Stimulated activated CD4-positive, alpha-beta T cell treated with anti-CD3 and anti-CD28 coated beads, TNF-alpha, amount 100 ng/mL, for 48 hours (primary cell): Measurements from ENCODE around the gene AKAP13.
"Not testable (repeated sequence)": the region's sequence is repeated elsewhere in the genome, so short reads cannot be mapped to it uniquely, and the experiment has no call there.

Experiments
- DNase-seq, 3 donors: peaks; one replicate each; pipeline ENCODE4 v3.0.0-alpha.2; 2020; ENCODE audit warnings: low read depth in 3 of 3

The AKAP13 gene, protein sequence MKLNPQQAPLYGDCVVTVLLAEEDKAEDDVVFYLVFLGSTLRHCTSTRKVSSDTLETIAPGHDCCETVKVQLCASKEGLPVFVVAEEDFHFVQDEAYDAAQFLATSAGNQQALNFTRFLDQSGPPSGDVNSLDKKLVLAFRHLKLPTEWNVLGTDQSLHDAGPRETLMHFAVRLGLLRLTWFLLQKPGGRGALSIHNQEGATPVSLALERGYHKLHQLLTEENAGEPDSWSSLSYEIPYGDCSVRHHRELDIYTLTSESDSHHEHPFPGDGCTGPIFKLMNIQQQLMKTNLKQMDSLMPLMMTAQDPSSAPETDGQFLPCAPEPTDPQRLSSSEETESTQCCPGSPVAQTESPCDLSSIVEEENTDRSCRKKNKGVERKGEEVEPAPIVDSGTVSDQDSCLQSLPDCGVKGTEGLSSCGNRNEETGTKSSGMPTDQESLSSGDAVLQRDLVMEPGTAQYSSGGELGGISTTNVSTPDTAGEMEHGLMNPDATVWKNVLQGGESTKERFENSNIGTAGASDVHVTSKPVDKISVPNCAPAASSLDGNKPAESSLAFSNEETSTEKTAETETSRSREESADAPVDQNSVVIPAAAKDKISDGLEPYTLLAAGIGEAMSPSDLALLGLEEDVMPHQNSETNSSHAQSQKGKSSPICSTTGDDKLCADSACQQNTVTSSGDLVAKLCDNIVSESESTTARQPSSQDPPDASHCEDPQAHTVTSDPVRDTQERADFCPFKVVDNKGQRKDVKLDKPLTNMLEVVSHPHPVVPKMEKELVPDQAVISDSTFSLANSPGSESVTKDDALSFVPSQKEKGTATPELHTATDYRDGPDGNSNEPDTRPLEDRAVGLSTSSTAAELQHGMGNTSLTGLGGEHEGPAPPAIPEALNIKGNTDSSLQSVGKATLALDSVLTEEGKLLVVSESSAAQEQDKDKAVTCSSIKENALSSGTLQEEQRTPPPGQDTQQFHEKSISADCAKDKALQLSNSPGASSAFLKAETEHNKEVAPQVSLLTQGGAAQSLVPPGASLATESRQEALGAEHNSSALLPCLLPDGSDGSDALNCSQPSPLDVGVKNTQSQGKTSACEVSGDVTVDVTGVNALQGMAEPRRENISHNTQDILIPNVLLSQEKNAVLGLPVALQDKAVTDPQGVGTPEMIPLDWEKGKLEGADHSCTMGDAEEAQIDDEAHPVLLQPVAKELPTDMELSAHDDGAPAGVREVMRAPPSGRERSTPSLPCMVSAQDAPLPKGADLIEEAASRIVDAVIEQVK (N-terminal part only)

DNA sequence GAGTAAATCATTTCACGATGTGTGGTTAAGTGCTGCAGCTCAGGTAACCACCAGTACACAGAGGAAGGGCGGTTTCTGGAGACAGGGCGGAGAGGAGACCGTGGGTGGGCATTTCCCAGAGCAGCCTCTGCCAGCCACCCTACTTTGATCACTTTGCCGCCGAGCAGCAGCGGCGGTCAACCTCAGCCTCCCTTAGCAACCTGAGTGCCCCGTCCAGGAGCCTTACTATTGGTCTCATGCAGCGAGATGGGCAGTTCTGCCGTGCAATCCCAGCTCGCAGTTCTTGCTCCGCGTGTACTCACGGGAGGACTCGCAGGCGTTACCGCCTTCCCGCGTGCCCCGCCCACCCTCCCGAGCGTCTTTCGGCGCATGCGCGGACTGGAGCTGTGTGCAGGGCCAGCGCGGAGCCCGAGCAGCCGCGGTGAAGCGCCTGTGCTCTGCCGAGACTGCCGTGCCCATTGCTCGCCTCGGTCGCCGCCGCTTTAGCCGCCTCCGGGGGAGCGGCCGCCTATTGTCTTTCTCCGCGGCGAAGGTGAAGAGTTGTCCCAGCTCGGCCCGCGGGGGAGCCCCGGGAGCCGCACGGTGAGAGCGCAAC, at the start of gene AKAP13:
Gene AKAP13, plus strand, starts transcription at position 387 of the 595 bp plus-strand sequence. CDS start 105,118 bp downstream, outside the sequence.
- peak; percentile 87 to 95 (median 88) for DNase-seq

DNA sequence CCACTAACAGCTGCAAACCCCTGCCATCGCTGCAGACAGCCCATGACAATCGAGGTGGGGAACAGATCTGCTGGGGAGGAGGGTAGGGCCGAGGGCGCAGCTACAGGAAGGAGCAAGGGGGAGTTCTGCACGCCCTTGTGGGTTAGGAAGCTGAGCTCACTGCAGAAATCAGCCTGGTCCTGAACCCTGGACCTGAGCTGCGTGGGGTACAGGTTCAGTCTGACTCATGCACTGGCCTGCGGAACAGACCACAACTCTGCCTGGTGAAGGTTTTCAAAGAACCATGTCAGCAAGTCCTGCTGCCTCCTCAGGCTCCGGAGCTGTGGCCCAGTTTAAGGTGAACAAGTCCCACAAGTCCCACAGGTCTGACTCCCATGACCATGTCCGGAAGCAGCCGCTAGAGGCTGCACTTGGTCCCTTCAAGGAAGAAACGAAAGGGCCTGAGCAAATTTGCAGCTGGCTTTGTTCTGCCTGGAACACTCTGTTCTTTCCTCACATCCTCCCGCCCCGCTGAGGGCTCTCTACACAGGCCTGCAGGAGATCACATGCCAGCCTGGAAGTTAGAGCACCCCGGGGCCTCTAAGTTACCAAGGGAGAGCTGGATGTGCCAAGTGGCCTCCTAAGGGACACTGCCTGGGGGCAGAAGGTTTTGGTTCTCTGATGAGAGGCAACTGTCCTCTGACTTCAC, 49.4 kb upstream of the AKAP13 start:
- DNase-seq: peak; percentile 48 to 65 (median 49)

DNA sequence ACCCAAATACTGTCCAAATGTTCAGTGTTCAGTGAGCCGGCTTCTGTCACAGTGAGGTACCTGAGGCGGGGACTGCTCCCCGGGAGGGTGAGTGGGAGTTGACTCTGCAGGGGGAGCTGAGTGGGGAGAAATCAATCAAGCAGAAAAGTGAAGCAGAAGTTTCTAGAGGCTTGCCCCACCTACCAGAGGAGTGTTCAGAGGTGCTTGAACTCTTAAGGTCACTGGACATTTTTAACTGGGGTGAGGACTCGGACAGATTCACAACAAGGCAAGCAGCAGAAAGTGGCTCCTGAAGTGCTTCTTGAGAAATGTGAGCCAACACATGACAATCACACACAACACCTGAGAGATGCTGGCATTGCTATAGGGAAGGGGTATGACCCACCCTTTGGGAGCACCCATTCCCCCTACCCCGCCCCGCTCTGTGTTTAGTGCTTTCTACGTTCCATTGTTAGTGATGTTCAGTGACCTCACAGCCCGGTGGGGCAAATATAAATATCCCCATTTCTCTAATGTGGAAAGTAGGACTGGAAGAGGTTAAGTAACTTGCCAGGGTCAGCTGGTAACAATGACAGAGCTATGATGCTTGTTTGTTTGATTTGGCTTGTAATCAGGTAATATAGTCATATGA, 48.6 kb upstream of the AKAP13 start:
- DNase-seq: no peak

DNA sequence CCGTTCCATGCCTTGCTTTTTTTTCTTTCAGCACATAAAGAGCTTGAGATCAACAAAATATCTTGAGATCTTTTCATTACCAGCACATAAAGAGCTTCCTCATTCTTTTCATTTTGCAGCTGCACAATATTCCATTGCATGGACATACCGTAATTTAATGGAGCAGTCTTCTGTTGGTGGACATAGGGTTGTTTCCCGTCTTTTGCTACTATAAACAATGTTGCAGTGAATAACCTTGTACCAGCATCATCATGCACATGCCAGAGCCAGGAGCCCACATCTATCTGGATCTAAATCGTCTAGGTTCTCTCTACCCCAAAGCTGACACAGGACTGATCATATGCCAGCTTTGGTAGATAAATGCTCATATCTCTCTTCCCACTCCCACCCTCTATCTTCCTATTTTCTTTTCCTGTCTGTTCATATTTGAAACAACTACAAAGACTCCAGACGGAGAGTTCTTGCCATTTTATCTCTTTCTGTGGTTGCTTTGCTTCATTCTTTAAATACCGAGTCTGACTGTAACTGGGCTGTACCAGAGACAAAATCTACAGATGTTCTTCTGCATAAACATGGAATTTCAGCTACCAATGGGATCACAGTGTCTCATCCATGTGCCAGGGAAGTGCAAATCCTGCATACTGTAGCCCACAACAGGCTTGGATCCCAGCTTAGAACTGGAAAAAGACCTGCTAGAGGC, 47.1 kb upstream of the AKAP13 start:
- DNase-seq: no peak

DNA sequence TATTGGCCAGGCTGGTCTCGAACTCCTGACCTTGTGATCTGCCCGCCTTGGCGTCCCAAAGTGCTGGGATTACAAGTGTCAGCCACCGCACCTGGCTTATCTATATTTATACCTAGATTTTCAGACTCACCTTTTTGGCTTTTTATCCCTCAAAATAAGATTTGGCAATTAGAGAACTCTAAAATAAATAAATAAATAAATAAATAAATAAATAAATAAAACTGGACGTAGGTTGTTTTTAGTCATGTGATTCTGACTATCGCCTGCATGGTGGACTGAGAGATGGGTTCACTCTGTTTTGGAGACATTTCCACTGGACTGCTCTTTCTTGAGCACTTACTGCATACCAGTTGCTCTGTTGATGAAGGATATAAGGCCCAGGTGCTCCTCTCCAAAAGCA, 46.2 kb upstream of the AKAP13 start:
- DNase-seq: no peak

DNA sequence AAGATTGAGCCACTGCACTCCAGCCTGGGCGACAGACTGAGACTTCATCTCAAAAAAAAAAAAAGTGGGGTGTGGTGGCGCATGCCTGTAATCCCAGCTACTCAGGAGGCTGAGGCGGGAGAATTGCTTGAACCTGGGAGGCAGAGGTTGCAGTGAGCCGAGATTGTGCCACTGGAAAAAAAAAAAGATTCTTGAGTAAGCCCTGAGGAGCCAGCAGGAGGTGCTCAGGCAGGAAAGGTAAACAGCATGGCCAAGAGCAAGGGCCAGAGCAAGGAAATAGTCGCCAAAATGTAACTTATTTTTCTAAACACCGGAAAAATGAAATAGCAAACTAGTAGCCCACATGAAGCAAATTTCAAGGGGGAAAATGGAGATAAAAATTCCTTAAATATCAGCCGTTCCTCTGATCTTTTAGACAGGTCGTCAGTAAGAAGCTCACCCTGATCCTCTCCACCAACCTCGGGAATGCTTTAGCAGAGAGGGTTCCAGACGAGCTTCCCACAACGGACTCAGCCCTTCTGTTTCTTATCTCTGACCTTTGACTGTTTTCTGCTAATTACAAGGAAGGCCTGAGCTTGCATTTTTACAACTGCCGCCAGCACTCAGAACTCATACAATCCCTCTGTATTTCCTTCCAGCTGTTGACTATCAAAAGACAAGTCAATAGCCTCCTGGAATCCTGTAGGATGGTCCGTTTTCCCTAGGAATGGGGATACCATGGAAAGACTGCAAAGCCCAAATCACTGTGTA, 45.0 kb upstream of the AKAP13 start:
- no peak for DNase-seq

DNA sequence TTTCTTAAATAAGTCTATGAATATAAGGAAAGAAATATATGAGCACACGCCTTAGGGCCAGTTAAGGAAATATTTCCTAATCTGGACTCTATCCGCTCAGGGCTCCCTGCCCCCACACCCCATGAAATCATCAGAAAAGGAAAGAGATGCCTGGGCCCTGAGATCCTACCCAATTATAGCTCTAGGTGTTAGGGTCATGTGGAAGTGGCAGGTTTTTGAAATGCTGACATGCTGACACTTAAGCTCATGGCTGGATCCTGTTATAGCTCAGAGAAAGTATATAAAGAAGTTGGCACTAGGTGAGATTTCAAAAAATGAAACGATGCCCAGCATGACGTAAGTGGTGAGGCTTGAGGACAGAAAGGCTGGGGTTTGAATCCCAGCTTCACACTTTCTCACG, 43.5 kb upstream of the AKAP13 start:
- DNase-seq: no peak

DNA sequence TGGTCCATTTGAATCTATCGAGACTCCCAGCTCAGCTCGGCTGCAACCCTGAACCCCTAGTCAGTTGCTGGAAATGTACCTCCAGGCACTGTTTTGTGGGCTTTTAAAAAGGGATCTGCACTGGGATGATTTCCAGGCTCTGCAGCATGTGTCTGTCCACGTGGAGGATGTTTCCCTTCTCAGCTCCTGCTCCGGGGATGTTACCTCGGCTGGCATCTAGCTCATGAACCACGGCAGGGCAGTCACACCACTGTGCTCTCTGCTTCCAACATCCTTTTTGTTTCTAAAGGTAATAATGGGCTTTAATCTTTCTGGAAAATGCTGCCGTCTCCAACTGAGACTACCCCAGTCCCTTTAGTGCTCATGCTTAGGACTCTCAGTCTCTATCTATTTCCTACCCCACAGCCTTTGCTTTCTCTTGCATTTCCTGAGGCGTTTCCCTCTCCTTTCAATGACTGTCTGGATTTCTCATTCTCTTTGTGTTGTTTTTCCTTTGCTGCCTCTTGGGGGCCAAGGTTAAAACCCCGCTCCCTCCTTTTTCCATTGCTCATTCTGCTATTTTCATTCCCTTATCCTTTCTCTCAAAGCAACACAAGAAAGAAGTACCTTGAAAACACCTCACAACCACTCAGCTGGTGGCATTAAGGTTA, 42.9 kb upstream of the AKAP13 start:
- DNase-seq: no peak

DNA sequence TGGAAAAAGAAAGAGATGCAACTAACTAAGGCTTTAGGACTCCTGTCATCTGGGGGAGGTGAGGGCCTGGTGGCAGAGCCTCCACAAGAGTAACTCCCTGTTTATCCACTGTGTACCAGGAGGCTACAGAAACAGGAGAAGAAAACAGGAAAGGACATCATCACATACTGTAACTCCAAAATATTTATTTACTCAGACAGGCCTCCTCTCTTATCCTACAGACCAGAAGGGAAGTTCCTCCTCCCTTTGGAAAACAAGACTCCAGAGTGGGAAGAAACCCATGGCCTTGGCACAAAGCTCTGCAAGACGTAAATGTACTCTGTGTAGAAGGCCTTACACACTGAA, 40.1 kb upstream of the AKAP13 start:
- no peak for DNase-seq

DNA sequence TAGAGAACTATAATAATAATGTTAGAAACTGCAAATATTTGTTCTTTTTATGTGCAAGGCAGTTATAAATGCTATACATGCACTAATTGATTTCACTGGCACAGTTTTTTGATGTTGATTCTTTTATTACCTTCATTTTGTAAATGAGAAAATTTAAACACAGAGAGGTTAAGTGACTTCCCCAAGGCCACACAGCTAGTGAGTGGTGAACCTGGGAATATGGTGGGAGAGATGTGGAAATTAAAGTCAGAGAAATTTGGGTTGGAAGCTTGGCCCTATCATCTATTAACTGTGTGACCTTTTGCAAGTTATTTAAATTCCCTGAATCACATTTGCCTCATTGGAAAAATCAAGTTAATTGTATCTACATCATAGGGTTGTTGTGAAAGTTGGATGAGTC, 39.6 kb upstream of the AKAP13 start:
- no peak for DNase-seq

DNA sequence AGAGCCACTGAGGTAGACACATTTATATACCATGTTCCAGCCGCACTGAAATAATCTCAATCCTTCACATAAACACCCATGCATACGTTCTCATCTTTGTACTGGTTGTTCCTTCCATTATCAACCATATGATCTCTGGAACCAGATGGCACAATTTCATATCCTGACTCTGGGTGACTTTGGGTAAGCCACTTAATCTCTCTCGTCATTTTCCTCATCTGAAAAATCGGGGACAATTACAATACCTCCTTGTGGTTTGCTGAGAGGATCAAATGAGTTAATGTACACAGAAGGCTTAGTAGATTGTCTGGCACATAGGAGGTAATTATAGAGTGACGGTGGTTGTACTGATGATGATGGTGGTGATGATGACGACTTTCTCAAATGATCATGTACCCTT, 38.2 kb upstream of the AKAP13 start:
- not testable (repeated sequence) for DNase-seq

DNA sequence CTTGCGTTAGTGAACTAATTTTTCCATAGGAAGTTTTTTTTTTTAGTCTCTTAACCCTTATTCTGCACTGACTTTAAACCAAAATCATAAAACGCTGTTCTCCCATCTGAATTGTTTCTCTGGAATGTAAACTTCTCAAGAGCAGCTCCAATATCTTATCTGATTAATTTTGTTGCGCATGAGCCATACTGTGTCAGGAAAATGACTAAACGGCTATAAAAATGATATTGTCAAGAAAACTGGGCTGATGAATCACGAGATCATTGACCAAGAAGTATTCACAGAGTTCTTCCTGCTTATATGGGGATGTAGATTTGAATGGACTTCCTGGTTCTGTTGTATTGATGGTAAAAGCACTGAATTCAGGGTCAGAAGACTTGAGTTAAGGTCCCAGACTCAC, 37.0 kb upstream of the AKAP13 start:
- not testable (repeated sequence) for DNase-seq

DNA sequence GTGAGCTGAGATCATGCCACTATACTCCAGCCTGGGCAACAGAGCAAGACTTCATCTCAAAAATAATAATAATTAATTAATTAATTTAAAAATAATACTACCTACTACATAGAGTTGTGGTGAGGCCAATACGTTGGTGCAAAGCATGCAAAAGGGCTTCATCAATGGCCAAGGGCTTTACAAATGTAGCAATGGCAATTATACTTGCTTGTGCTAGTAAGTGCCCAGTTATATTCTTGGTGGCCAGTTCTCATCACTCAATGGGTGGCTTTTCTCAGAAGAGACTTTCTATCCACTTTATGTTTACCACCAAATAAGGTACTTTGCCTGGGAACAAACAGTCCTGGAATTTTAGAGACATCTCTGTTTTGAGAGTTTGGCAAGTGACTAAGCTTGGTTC, 36.2 kb upstream of the AKAP13 start:
- DNase-seq: not testable (repeated sequence)

DNA sequence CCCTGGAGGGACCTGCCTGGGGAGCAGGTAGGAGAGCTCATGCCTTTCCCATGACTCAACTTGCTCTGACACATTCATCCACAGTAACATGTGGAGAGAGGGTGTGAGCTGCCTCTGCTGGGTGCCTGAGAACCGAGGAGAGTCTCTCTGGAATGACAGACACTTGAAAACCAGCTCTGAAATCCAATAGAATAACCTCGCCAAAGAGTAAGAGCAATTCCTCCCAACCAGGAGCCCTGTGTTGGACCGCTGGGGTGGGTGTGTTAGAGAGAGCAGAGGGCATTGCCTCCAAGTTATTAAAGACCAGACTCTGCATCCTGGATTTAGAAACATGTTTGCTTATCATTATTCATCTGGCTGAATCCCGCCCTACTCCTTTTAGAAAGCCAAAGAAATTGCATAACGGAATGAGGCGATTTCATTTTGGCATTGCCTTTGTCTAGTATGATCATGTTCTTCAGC, 35.7 kb upstream of the AKAP13 start:
- DNase-seq: not testable (repeated sequence)

DNA sequence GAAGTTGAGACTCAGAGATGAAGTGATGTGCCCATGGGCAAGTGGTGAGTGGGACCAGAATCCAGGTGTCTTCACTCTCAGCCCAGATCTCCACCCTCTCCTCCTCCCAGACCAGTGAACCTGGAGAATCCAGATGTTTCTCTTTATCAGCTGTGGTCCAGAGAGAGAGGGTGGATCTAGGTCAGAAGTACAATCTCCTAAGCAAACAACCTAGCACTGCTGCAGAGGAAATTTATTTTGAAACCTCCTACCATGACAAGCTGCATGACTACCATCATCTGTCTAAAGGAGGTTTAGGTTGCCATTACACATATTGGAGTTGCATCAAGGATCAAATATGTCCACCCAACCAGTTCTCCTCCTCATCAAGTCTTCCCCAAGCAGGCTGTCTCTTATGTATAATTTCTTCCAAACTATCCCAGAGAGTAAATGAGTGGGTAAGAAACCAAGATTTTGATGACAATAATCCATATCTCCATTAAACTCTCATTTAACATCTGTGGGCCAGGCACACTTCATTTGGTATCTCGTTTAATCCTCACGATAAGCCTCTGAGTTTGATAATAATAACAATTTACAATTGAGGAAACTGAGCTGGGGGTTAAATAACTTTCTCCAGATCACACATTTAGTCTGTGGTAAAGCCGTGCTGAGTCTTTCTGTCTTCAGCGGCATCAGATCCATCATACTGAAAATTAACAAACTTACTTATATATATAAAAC, 35.0 kb upstream of the AKAP13 start:
- not testable (repeated sequence) for DNase-seq

DNA sequence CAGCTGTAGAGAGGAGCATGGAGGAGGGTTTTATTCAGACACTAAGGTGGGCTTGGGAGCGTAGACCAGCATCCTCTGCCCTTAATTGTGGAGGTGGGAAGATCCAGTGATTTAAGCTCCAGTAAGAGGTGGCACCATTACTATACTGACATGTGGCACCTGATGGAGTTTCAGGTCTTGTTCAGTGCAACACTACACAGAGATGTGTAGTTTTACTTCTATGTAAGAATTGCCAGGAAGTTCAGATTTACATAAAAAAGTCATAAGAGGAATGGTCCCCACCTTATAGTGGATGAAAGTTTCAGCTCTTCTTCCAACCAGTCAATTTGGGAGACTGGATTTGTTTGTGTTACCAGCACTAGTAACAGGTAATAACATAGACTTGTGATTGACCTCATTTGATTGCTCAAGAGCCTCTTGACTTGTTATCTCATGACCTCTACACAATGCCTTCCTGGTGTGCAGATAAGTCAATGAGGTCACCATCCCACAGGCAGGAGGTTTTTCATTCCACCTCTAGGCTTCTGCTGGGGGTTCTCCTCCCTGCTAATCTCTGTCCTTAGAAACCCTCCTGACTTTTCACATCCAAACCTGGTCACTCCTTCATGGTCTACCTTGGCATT, 33.8 kb upstream of the AKAP13 start:
- not testable (repeated sequence) for DNase-seq

DNA sequence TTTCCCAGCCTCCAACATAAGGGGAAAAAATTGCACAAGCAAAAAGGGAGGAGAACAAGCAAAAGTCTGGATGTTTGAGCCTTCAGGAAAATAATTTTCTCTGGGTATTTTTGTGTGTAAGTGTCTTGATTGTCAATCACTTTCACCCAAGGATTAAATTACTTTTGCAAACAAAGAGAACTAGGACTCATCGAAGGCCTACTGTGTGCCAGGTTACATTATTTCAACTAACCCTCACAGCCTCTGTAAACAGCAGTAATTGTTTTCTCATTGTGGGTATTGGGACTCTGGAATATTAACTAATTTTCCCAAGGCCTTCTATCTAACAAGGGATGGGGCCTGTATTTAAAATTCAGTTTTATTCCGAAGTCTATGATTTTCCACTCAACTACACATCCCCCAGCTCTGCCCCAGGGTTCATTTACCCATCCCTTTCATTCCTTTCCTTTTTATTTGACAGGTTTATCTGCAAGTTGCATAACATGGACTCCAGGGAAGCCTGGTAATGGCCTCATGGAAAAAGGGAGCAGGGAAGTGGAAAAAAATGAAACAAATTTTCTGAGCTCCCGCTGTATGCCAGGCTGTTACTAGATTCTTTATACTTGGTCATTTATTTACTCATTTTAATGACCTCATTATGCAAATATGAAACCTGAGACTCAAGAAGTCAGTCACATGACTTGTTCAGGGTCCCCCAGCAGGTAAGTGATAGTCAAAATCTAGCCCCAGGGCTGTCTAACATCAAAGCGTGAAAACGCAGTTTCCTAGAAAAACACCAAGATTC, 32.9 kb upstream of the AKAP13 start:
- not testable (repeated sequence) for DNase-seq
